HepG2 (cell line): ENCODE data around the gene IL17RC. TPM values are rescaled to one million over a fixed set of nuclear protein-coding genes. Genes with fewer than 3 reads are reported as not detected.
A peak's percentile ranks its signal among the peaks of the same experiment; 100 is the strongest.

ENCODE experiments used
- DNMT1 ChIP-seq: sonication (generic); formaldehyde crosslinking; IDR thresholded peaks from 2 replicates; pipeline ENCODE4 v1.5.1; 2020; ENCODE audit warnings: mild to moderate bottlenecking, missing genetic modification reagents
- EP300 ChIP-seq, 3 experiments: sonication (generic) in 1 of 3; formaldehyde crosslinking in 1 of 3; IDR thresholded peaks; 2 replicates each; pipeline versions ENCODE4 v1.5.1 to v1.6.1; 2011 to 2020; ENCODE audit warnings: low read depth in 2 of 3, low read length in 2 of 3, borderline replicate concordance in 1 of 3, improper control_type of control experiment in 1 of 3, mild to moderate bottlenecking in 1 of 3, missing genetic modification reagents in 1 of 3, moderate library complexity in 1 of 3
- GZF1 ChIP-seq: sonication (generic); formaldehyde crosslinking; IDR thresholded peaks from 2 replicates; pipeline ENCODE4 v1.5.1; 2020; ENCODE audit warnings: mild to moderate bottlenecking, missing genetic modification reagents
- KAT2B ChIP-seq: fragments of 150-350 bp; IDR thresholded peaks from 2 replicates; pipeline ENCODE4 v1.6.1; 2014; ENCODE audit warnings: low read depth, low read length, borderline replicate concordance
- MEIS2 ChIP-seq: sonication (generic); formaldehyde crosslinking; IDR thresholded peaks from 2 replicates; pipeline ENCODE4 v1.9.0; 2021; ENCODE audit warnings: mild to moderate bottlenecking, missing genetic modification reagents
- MXI1 ChIP-seq: IDR thresholded peaks from 3 replicates; pipeline ENCODE4 v1.6.1; 2012; ENCODE audit warnings: low read depth, low read length, inconsistent platforms, borderline replicate concordance
- PHF8 ChIP-seq: sonication (generic); formaldehyde crosslinking; IDR thresholded peaks from 2 replicates; pipeline ENCODE4 v1.5.0; 2020; ENCODE audit warnings: missing genetic modification reagents
- PRPF4 ChIP-seq: fragments of 200-400 bp; formaldehyde crosslinking; IDR thresholded peaks from 2 replicates; pipeline ENCODE4 v1.6.1; 2016; ENCODE audit warnings: low read length, low read depth; ENCODE audit not compliant: poor library complexity, severe bottlenecking
- RBAK ChIP-seq: sonication (generic); formaldehyde crosslinking; IDR thresholded peaks from 2 replicates; pipeline ENCODE4 v1.5.1; 2020; ENCODE audit warnings: mild to moderate bottlenecking, missing genetic modification reagents
- SAP130 ChIP-seq: IDR thresholded peaks from 2 replicates; pipeline ENCODE4 v1.6.1; 2016; ENCODE audit warnings: low read depth
- ZFP90 ChIP-seq: sonication (generic); formaldehyde crosslinking; IDR thresholded peaks from 2 replicates; pipeline ENCODE4 v1.8.0; 2022; ENCODE audit warnings: missing genetic modification reagents, mild to moderate bottlenecking, inconsistent platforms, borderline replicate concordance
- ZNF883 ChIP-seq: sonication (generic); formaldehyde crosslinking; IDR thresholded peaks from 2 replicates; pipeline ENCODE4 v1.5.1; 2020; ENCODE audit warnings: mild to moderate bottlenecking, missing genetic modification reagents; ENCODE audit errors: not compliant biosample characterization
- ZSCAN30 ChIP-seq: sonication (generic); formaldehyde crosslinking; IDR thresholded peaks from 2 replicates; pipeline ENCODE4 v1.5.0; 2020; ENCODE audit warnings: mild to moderate bottlenecking, missing genetic modification reagents
- polyA plus RNA-seq, 8 experiments: library from polyadenylated mRNA; depleted of rRNA in 3 of 8; stranded (reverse) in 7 of 8; unstranded in 1 of 8; fragments of >200 nt; fragmentation: Illumina TruSeq in 4 of 8; extraction: Trizol in 4 of 8; gene quantifications; 2 replicates each; pipeline versions ENCODE4 v1.2.1 to v1.2.3, GENCODE V29; 2011 to 2016; ENCODE audit warnings: low read depth in 4 of 8, missing spikeins in 1 of 8, mixed read lengths in 1 of 8; ENCODE audit not compliant: insufficient read depth in 1 of 8
- total RNA-seq, 5 experiments: library from RNA; depleted of rRNA; stranded (reverse); fragments of >200 nt; fragmentation: Illumina TruSeq; extraction: Trizol; gene quantifications; 2 replicates each; pipeline ENCODE4 v1.2.3, GENCODE V29; 2016; ENCODE audit warnings: low read depth in 1 of 5
- TF ChIP-seq, protein P1 (sequence below): sonication (generic); formaldehyde crosslinking; IDR thresholded peaks from 2 replicates; pipeline ENCODE4 v1.4.0; 2020; ENCODE audit warnings: missing genetic modification reagents
- TF ChIP-seq, protein P2 (sequence below): sonication (generic); formaldehyde crosslinking; IDR thresholded peaks from 2 replicates; pipeline ENCODE4 v1.9.0; 2021; ENCODE audit warnings: missing genetic modification reagents, mild to moderate bottlenecking, borderline replicate concordance
- TF ChIP-seq, protein P3 (sequence below): sonication (generic); formaldehyde crosslinking; IDR thresholded peaks from 2 replicates; pipeline ENCODE4 v1.8.0; 2022; ENCODE audit warnings: mild to moderate bottlenecking, missing genetic modification reagents, moderate library complexity
- TF ChIP-seq, protein P4 (sequence below): sonication (generic); formaldehyde crosslinking; IDR thresholded peaks from 2 replicates; pipeline ENCODE4 v1.5.1; 2020; ENCODE audit warnings: mild to moderate bottlenecking, moderate library complexity, missing genetic modification reagents

IL17RC gene
- total and polyA plus RNA-seq, 2 of the 13 experiments (the other 11 are each of a cell fraction or from before 2014, with no cell fraction given), result 20.7 to 24.0 TPM

DNA sequence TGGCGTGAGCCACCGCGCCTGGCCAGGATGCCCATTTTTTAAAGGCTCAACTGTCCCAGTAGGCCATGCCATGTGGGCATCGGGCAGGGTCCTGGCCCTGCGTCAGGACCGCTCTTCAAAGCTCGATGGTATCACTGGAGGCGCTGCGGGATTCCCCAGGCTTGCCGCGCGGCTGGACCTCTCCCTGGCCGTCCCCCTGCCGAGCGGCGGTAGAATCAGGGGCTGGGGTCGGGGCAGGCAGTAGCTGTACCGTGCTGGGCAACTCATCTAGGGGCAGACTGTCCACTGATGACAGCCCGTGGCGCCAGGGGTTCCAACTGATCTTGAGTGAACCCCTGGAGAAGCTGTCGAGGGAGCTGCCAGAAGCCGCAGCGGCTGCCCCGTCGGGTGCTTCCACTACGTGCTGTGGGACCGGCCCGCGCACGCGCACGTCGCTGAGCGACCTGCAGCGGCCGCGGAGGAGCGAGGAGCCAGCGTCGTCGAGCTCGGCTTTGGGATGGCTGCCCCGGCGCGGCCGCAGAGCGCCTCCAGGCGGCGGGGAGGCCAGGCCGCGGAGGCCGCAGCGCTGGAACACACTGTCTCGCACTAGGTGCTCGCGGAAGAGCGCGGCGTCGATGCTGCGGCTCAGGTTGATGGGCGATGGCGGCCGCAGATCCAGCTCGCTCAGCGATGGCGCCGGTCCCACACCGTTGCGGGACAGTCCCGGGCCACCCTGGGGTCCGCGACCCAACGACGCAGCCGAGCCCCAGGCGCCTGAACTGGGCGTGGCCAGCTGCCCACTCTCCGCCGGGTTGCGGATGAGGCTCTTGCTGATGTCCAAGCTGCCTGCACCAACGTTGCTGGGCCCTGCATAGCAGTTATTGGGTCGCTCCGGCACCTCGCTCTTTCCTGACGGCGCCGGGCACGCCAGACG is 29.5 kb downstream of the IL17RC start (continued):
- TF ChIP-seq, protein P1, sequence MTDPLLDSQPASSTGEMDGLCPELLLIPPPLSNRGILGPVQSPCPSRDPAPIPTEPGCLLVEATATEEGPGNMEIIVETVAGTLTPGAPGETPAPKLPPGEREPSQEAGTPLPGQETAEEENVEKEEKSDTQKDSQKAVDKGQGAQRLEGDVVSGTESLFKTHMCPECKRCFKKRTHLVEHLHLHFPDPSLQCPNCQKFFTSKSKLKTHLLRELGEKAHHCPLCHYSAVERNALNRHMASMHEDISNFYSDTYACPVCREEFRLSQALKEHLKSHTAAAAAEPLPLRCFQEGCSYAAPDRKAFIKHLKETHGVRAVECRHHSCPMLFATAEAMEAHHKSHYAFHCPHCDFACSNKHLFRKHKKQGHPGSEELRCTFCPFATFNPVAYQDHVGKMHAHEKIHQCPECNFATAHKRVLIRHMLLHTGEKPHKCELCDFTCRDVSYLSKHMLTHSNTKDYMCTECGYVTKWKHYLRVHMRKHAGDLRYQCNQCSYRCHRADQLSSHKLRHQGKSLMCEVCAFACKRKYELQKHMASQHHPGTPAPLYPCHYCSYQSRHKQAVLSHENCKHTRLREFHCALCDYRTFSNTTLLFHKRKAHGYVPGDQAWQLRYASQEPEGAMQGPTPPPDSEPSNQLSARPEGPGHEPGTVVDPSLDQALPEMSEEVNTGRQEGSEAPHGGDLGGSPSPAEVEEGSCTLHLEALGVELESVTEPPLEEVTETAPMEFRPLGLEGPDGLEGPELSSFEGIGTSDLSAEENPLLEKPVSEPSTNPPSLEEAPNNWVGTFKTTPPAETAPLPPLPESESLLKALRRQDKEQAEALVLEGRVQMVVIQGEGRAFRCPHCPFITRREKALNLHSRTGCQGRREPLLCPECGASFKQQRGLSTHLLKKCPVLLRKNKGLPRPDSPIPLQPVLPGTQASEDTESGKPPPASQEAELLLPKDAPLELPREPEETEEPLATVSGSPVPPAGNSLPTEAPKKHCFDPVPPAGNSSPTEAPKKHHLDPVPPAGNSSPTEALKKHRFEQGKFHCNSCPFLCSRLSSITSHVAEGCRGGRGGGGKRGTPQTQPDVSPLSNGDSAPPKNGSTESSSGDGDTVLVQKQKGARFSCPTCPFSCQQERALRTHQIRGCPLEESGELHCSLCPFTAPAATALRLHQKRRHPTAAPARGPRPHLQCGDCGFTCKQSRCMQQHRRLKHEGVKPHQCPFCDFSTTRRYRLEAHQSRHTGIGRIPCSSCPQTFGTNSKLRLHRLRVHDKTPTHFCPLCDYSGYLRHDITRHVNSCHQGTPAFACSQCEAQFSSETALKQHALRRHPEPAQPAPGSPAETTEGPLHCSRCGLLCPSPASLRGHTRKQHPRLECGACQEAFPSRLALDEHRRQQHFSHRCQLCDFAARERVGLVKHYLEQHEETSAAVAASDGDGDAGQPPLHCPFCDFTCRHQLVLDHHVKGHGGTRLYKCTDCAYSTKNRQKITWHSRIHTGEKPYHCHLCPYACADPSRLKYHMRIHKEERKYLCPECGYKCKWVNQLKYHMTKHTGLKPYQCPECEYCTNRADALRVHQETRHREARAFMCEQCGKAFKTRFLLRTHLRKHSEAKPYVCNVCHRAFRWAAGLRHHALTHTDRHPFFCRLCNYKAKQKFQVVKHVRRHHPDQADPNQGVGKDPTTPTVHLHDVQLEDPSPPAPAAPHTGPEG (CRISPR knock-in tag), result no peak; the same call in 1 of the 2 replicates
- TF ChIP-seq, protein P2, sequence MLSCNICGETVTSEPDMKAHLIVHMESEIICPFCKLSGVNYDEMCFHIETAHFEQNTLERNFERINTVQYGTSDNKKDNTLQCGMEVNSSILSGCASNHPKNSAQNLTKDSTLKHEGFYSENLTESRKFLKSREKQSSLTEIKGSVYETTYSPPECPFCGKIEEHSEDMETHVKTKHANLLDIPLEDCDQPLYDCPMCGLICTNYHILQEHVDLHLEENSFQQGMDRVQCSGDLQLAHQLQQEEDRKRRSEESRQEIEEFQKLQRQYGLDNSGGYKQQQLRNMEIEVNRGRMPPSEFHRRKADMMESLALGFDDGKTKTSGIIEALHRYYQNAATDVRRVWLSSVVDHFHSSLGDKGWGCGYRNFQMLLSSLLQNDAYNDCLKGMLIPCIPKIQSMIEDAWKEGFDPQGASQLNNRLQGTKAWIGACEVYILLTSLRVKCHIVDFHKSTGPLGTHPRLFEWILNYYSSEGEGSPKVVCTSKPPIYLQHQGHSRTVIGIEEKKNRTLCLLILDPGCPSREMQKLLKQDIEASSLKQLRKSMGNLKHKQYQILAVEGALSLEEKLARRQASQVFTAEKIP (CRISPR knock-in tag), result no peak
- TF ChIP-seq, protein P3, sequence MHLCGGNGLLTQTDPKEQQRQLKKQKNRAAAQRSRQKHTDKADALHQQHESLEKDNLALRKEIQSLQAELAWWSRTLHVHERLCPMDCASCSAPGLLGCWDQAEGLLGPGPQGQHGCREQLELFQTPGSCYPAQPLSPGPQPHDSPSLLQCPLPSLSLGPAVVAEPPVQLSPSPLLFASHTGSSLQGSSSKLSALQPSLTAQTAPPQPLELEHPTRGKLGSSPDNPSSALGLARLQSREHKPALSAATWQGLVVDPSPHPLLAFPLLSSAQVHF, result peak; percentile 72; the same call in 1 of the 2 replicates
- peak; percentile 75; the same call in 1 of the 2 replicates for TF ChIP-seq ZSCAN30 (CRISPR knock-in tag)
- no peak for TF ChIP-seq RBAK (CRISPR knock-in tag)
- TF ChIP-seq MXI1, result peak; percentile 60; the same call in 2 of the 3 replicates
- no peak for TF ChIP-seq GZF1 (CRISPR knock-in tag)
- peak; percentile 23 to 31; a peak in 2 of 4 replicates for TF ChIP-seq EP300 (IDR thresholded peaks at IDR 0.05; ENCODE audit: low read depth in 2 of 2, low read length in 2 of 2)
- no peak for TF ChIP-seq EP300 (CRISPR knock-in tag; IDR thresholded peaks at IDR 0.05; ENCODE audit: borderline replicate concordance)
- no peak; the same call in 1 of the 2 replicates for TF ChIP-seq MEIS2 (CRISPR knock-in tag)
- peak; percentile 17; the same call in 1 of the 2 replicates for TF ChIP-seq PHF8
- peak; percentile 36; the same call in 1 of the 2 replicates for TF ChIP-seq DNMT1
- no peak for TF ChIP-seq PRPF4
- TF ChIP-seq, protein P4, sequence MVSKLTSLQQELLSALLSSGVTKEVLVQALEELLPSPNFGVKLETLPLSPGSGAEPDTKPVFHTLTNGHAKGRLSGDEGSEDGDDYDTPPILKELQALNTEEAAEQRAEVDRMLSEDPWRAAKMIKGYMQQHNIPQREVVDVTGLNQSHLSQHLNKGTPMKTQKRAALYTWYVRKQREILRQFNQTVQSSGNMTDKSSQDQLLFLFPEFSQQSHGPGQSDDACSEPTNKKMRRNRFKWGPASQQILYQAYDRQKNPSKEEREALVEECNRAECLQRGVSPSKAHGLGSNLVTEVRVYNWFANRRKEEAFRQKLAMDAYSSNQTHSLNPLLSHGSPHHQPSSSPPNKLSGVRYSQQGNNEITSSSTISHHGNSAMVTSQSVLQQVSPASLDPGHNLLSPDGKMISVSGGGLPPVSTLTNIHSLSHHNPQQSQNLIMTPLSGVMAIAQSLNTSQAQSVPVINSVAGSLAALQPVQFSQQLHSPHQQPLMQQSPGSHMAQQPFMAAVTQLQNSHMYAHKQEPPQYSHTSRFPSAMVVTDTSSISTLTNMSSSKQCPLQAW (CRISPR knock-in tag), result peak; percentile 66
- no peak for TF ChIP-seq KAT2B
- peak; percentile 60 for TF ChIP-seq ZNF883 (CRISPR knock-in tag)
- TF ChIP-seq ZFP90 (CRISPR knock-in tag), result no peak; the same call in 1 of the 2 replicates
- TF ChIP-seq SAP130 (CRISPR knock-in tag), result peak; percentile 67; the same call in 1 of the 2 replicates
